ENCODE results near the gene HES5.
A peak's percentile ranks its signal among the peaks of the same experiment; 100 is the strongest.

HES5 gene

DNA sequence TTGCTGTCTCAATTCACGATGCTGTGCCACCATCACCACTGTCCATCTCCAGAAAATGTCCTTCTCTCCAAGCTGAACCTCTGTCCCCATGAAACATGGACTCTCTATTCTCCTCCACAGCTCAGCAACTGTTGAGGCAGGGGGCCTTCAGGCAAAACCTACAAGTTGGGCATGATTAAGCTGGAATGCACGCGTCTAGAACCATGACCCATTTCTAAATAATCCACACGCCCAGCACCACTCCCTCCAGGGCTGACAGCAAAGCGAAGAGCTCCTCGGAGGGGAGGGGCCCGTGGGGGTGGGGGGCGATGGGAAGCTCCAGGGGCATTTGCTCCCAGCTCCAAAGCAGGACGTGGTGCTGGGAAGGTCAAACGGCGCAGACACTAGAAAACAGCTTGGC is 3.3 kb upstream of the HES5 start:
- Mint-ChIP-seq H3K4me3 (no peak overlapping the region), H3K36me3 (no peaks in the 10 kb centered on the region), H3K9me3 (no peaks in the 10 kb centered on the region), H3K27ac (no peak overlapping the region), H3K4me1 (peaks cover 16% of the 10 kb centered on the region), H3K27me3 (peaks cover 29% of the 10 kb centered on the region)
- ATAC-seq = no peak

DNA sequence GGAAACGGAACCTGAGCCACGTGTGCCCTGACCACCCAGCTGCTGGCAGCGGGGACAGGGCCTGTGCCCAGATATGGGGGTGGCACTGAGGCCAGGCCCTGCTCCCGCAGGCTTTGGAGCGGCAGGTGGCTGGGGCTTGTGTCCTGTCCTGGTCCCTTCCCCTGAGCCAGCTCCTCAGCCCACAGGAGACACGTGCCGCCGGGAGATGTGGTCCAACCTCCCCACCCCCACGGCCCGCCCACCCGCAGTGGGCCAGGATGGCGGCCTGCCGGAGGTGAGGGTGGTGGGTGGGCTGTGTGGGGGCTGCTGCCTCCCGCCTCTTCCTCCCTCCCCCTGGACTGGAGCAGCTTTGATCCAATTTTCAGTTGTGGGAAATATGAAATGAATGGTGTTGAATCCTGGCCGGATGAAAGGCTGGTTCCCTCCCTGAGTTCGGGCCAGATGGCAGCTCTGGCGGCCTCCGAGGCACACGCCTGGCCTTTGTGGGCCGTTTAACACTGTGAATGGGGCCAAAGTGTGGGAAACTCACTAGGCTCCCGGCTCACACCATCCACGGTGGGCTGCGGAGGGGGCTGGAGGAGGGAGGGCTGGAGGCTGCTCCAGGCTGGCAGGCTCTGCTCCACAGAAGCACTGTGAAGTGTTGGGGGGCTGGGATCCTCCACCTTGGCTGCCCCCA is 2.6 kb upstream of the HES5 start:
- peaks cover 29% of the 10 kb centered on the region for H3K27me3 Mint-ChIP-seq
- no peaks in the 10 kb centered on the region for H3K9me3 Mint-ChIP-seq
- H3K4me3 Mint-ChIP-seq = no peak overlapping the region
- H3K27ac Mint-ChIP-seq = no peak overlapping the region
- no peaks in the 10 kb centered on the region for H3K36me3 Mint-ChIP-seq
- no peak for ATAC-seq
- H3K4me1 Mint-ChIP-seq = peaks cover 16% of the 10 kb centered on the region

DNA sequence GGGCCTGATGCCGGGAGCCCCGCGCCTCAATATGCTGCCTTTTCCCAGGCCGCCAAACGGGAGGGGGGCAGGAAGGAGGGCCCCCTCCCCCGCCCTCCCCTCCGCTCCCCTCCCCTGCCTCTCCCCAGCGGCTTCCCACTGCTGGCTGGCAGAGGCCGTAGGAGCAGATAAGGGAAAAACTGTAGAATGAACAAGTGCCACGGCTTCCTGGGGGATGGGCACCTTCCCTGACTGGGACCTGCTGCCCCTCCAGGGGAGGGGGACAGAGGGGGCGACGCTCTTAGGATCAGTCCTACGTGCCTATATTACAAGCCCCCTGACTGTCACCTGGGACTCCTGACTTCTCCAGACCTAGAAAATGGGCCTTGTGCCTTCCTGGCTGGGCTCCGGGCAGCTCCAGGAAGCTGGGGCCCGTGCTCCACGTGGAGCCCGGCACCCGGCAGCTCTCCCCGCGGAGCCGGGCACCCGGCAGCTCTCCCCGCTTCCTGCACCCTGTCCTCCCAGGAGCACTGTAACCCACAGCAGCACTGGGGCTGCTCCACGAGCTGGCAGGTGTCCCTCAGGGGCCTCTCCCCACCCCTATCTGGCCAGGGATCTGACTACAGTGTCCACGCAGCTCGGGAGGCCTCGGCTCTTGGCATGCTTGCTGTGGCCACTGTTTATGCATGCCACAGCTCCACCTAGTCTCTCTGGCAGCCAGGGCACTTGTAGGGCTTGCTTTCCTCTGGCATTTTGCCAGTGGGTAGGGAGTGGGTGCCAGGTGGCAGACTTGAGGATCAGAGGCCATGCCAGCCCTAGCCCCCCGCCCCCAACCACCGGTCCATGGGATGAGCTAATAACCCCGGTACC is 674 bp upstream of the HES5 start:
- peaks cover 27% of the 10 kb centered on the region for H3K4me1 Mint-ChIP-seq
- peaks cover 21% of the 10 kb centered on the region for H3K27me3 Mint-ChIP-seq
- H3K4me3 Mint-ChIP-seq = peak overlapping the region; percentile 52
- no peak for ATAC-seq
- no peaks in the 10 kb centered on the region for H3K36me3 Mint-ChIP-seq
- no peak overlapping the region for H3K27ac Mint-ChIP-seq
- no peaks in the 10 kb centered on the region for H3K9me3 Mint-ChIP-seq

DNA sequence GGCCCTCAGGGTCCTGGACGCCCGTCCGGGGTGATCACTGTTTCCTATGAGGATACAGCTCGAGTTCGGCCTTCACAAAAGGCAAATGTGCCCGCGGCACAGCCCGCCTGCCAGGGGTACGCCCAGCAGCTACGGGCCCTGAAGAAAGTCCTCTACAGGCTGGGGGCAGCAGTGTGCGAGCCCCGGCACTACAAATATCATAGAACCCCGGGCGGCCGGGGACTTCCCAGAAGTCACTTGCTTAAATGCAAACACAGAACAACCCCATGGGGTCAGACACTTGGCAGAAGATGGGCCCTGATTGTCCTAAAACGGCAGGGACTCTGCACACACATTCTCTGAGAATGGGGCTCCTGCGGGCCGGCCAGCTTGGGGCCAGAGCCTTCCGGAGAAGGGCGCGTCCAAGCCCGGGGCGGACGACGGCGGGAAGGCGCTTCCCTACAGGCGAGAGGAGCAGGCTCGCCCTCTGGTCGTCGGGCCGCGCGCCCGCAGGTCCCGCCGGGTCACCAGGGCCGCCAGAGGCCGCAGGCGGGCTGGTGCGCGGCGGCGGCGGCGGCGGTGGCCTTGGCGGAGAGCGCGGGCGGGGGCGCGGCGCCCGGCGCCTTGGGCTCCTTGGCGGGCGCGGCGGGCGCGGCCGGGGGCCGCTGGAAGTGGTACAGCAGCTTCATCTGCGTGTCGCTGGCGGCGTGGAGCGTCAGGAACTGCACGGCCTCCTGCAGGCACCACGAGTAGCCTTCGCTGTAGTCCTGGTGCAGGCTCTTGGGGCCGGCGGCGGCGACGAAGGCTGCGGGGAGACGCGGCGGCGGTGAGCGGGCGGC is 888 bp downstream of the HES5 start:
- ATAC-seq = no peak
- H3K27me3 Mint-ChIP-seq = peaks cover 21% of the 10 kb centered on the region
- H3K9me3 Mint-ChIP-seq = no peaks in the 10 kb centered on the region
- H3K27ac Mint-ChIP-seq = peak overlapping the region; percentile 37
- H3K4me1 Mint-ChIP-seq = peaks cover 41% of the 10 kb centered on the region
- H3K4me3 Mint-ChIP-seq = peak overlapping the region; percentile 80
- no peaks in the 10 kb centered on the region for H3K36me3 Mint-ChIP-seq

DNA sequence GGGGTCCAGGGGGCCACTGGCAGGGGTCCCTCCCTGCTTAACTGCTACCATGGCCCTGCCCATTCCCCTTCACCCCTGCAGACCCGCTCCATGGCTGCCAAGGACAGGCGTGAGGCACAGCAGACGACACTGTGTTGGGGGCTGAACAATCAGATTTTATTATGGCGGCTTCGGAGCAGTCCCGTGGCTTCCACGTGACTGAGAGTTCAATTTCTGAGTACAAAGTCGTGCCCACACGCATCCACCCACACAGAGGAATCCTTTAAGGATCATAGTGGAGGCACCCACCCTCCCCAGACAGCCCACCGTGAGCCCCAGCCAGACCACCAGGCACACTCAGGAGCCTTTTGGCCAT is 1.5 kb downstream of the HES5 start:
- Mint-ChIP-seq H3K9me3 (no peaks in the 10 kb centered on the region), H3K4me3 (peak overlapping the region; percentile 18), H3K36me3 (no peaks in the 10 kb centered on the region), H3K4me1 (peaks cover 47% of the 10 kb centered on the region), H3K27me3 (peaks cover 21% of the 10 kb centered on the region), H3K27ac (peak overlapping the region; percentile 37)
- no peak for ATAC-seq

DNA sequence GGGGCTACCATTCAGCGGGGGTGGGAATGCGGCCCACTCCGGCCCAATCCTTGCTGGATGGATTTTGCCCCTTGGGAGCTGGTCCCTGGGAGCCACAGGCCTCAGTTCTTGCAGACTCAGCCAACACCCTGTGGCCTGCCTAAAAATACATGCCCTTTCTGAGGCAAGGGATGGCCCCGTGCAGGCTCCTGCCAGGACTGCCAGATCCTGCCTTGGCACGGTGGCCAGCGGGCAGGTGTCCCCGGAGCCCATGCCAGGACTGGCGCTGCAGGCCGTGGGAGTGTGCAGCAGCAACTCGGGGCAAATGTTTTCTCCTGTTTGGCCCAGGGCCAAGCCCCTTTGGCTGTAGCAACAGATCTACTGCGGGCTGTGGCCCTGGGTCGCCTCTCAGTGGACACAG is 2.0 kb downstream of the HES5 start:
- H3K27ac Mint-ChIP-seq = no peak overlapping the region
- H3K4me3 Mint-ChIP-seq = no peak overlapping the region
- no peak for ATAC-seq
- peaks cover 50% of the 10 kb centered on the region for H3K4me1 Mint-ChIP-seq
- no peaks in the 10 kb centered on the region for H3K9me3 Mint-ChIP-seq
- no peaks in the 10 kb centered on the region for H3K36me3 Mint-ChIP-seq
- peaks cover 21% of the 10 kb centered on the region for H3K27me3 Mint-ChIP-seq

DNA sequence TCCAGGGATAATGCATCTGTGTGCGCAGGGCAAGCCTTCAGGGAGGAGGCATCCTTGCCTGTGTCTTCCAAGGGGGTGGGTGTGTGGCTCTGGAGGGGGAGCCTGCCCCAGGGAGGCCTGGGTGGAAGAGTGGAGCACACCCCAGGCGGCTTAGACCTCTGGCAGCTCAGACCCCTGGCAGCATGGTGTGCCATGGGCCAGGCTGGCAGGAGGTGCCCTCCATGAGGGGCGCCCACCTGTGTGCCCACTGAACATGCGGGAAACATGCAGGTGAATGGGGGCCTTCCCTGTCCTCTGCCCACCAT is 2.6 kb downstream of the HES5 start:
- peak overlapping the region; percentile 93 for H3K27ac Mint-ChIP-seq
- no peak for ATAC-seq
- peaks cover 4% of the 10 kb centered on the region for H3K36me3 Mint-ChIP-seq
- H3K4me1 Mint-ChIP-seq = peaks cover 55% of the 10 kb centered on the region
- no peaks in the 10 kb centered on the region for H3K9me3 Mint-ChIP-seq
- H3K4me3 Mint-ChIP-seq = no peak overlapping the region
- H3K27me3 Mint-ChIP-seq = peaks cover 21% of the 10 kb centered on the region

DNA sequence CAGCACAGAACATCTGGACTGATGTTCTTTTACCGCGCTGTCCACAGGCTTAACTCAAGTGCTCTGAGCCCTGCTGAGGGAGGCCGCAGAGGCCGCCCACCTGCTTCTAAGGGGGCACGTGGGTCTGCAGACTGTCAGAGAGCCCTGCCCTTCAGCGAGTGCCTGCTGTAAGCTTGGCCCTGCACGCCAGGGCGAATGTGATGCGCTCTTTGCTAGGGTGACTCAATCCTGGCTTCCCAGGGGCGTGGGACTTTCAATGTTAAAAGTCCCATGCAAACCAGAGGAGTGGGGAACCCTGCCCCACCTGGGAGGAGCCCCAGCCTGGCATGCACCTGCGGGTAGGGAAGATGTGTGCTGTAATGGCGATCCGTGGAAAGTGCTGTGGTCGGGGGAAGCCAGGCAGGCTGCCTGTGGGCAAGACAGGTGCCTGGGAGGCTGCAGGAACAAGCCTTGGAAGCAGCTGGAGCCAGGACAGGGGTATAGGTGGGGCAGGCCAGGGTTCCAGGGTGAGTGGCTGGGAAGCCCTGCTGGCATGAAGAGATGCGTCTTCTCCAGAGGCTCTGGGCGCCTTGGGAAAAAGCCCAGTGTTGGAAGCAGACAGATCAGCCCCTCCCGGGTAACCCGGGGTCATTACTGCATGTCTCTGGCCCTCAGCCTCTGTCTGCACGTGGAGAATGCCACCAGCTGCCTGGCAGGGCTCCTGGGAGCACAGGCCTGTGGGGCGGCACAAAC is 3.1 kb downstream of the HES5 start:
- Mint-ChIP-seq H3K4me1 (peaks cover 61% of the 10 kb centered on the region), H3K9me3 (no peaks in the 10 kb centered on the region), H3K27ac (peak overlapping the region; percentile 93), H3K27me3 (peaks cover 18% of the 10 kb centered on the region), H3K36me3 (peaks cover 8% of the 10 kb centered on the region), H3K4me3 (peak overlapping the region; percentile 49)
- ATAC-seq = peak; percentile 72

DNA sequence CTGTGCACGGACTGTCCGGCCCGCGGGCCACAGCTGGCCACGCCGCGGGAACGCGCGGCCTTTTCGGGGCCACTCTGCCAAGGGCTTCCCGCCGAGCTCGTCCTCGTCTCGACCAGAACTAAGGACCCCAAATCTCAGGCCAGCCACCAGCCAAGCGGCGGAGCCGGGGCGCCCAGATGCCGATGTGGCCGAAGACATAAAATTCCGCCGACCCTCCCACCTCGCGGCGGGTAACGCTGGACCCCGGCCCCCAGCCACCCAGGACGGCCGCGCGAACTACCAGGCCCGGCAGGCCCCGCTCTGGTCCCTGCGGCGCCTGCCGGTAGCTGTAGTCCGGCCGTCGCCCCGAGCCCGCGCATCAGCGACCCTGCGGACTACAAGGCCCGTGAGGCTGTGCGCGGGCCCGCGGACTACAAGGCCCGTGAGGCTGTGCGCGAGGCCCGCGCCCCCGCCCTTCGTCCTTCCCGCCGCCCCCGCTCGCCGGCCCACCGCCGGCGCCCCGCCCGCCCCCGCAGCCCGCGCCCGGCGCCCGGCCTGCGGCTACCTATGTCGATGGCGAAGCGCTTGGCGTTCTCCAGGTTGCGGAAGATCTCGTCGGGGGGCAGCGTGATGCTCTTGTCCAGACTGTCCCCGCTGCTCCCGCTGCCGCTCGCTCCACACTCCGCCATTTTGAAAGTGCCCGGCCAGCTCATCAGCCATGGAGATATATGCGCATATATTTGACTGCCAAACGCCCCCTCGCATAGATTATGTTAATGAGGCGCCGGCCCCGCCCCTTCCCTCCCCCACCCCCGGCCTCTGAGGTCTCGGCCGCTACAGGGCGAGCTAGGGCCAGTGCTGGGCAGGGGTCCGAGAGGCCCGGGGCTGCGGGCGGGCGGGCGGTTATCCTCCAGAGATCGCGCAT is 3.9 kb downstream of the HES5 start, which contains the start of gene PANK4:
TSS of gene PANK4 (minus strand) at position 677 of the 904 bp plus-strand sequence. CDS start at position 668, 9 bp downstream.
- H3K36me3 Mint-ChIP-seq = peaks cover 10% of the 10 kb centered on the region
- peak; percentile 96 for ATAC-seq
- peak within 1 kb of the TSS; percentile 93 for H3K27ac Mint-ChIP-seq
- peaks cover 10% of the 10 kb centered on the region for H3K27me3 Mint-ChIP-seq
- peak within 1 kb of the TSS; percentile 99 for H3K4me3 Mint-ChIP-seq
- H3K9me3 Mint-ChIP-seq = no peaks in the 10 kb centered on the region
- H3K4me1 Mint-ChIP-seq = peaks cover 61% of the 10 kb centered on the region

DNA sequence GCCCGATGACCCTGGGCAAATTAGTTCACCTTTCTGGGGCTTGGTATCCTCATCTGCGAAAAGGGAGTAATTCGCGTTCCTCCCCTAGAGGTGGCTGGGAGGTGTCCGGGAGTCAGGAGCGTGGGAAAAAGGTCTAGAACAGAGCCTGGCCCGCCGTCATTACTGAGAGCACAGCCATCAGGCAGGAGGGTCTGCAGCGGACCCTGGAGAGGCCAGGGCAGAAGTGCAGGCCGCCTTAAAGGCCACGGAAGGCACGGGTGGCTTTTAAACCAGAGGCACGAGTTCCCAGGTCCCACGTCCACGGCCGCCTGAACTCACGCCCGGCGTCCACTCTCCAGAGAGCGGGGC is 4.5 kb downstream of the HES5 start:
- no peaks in the 10 kb centered on the region for H3K9me3 Mint-ChIP-seq
- peaks cover 4% of the 10 kb centered on the region for H3K27me3 Mint-ChIP-seq
- peaks cover 17% of the 10 kb centered on the region for H3K36me3 Mint-ChIP-seq
- H3K4me3 Mint-ChIP-seq = peak overlapping the region; percentile 99
- H3K27ac Mint-ChIP-seq = peak overlapping the region; percentile 93
- ATAC-seq = no peak
- peaks cover 55% of the 10 kb centered on the region for H3K4me1 Mint-ChIP-seq

DNA sequence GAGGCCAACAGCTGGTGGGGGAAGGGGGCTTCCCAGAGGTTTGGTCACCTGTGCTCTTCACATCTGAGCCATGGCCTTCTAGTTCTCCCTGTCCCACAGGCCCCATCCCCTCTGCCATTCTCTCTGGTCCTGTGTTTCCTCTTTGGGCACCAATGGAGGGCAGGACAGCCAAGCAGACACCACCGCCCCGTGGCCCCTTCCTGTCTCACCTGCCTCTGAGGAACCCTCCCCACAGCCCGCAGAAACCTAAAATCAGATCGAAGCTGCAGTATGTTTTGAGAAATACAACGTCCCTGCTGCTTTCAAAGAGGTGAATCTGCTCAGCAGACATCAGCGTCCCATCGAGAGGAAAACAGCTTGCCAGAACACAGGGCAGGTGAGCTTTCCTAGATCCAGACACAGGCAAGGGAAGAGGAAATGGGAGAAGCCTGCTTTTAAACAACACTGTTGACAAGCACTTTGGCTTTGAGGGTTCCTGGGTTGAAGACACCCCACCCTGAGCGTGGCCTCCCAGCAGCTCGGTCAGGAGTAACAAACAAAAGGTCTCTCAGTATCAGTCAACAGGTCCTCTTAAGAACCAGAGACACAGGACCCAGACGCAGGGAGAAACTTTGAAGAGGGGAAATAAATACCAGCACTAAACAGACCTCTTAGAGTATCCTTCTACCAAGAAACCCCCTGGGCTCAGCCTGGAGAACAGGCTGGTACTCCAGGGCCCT is 6.0 kb downstream of the HES5 start:
- ATAC-seq = no peak
- Mint-ChIP-seq H3K27ac (peak overlapping the region; percentile 93), H3K27me3 (no peaks in the 10 kb centered on the region), H3K9me3 (no peaks in the 10 kb centered on the region), H3K36me3 (peaks cover 20% of the 10 kb centered on the region), H3K4me3 (peak overlapping the region; percentile 99), H3K4me1 (peaks cover 52% of the 10 kb centered on the region)

DNA sequence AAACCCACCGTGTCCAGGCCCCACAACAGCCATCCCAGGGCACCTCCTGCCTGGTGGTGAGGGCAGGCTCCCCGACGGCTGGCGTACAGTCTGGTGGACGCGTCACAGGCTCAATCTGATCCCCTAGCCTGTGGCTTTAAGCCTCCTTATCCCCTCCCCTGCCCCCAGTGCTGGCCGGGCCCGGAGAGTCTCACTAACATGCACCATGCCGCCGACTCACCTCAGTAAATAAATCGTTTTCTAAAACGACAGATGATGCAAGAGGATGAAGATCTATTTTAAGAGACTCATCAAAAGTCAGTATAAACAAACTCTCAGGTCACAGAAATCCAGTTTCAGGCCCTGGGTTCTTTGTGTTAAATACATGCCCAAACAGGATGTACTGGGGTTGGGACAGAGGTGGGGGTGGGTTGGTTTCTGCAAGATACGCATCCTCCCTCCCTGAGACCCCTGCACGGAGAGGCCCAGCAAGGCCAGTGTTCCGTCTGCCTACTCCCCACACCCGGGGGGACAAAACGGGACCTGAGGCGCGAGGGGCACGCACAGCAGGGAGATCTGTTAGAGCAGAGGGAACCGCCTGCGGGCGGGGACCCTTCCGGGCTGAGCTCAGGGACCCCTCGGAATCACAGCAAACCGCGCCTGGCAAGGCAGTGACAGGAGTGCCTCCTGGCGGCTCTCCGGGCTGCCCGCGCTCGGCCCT is 6.7 kb downstream of the HES5 start:
- Mint-ChIP-seq H3K27ac (no peak overlapping the region), H3K27me3 (no peaks in the 10 kb centered on the region), H3K9me3 (no peaks in the 10 kb centered on the region), H3K4me1 (peaks cover 45% of the 10 kb centered on the region), H3K4me3 (no peak overlapping the region), H3K36me3 (peaks cover 27% of the 10 kb centered on the region)
- ATAC-seq = no peak

DNA sequence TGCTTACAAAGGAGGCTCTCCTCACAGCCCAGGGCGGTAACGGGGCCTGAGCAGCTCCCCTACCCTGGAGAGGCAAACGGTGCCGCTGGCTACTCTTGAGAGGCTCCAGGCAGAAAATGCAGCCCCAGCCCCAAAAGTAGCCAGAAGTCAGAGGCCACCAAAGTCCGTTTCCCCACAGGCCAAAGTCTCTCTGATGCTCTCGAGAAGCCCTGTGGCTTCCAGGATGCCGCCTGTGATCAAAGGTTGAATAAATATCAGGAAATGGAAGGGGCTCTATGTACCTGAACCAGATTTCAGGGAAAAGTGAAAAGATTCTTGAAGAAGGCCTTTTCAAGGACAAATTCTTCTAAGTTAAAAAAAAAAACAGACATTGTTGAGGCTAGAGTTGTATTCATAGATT is 7.8 kb downstream of the HES5 start:
- H3K36me3 Mint-ChIP-seq = peaks cover 36% of the 10 kb centered on the region
- no peak overlapping the region for H3K4me3 Mint-ChIP-seq

More for the DNA sequence above, 7.8 kb downstream of the HES5 start:
- Mint-ChIP-seq H3K4me1 (peaks cover 40% of the 10 kb centered on the region), H3K9me3 (no peaks in the 10 kb centered on the region), H3K27me3 (no peaks in the 10 kb centered on the region), H3K27ac (no peak overlapping the region)
- no peak for ATAC-seq

Data from stimulated activated memory B cell treated with anti-CD40 and anti-IgM and Interleukin-4, amounts not matched to agents 10 μg/mL and 1 μg/mL and 100 μg/mL, for 72 hours (primary cell).